Pulmonary artery endothelial cell (primary cell): ENCODE data around the gene COL18A1. TPM values are rescaled to one million over a fixed set of nuclear protein-coding genes. Genes with fewer than 3 reads are reported as not detected.

Experiments
- DNase-seq: peaks from one replicate; pipeline ENCODE4 v3.0.0-alpha.2; 2011; ENCODE audit warnings: low read depth, low spot score
- total RNA-seq: library from RNA; depleted of rRNA; stranded (reverse); fragments of >200 nt; gene quantifications from 2 replicates; pipeline ENCODE4 v1.2.3, GENCODE V29; 2014

COL18A1 gene
- total RNA-seq, 1 donor from 2014 or later, result 164 TPM

DNA sequence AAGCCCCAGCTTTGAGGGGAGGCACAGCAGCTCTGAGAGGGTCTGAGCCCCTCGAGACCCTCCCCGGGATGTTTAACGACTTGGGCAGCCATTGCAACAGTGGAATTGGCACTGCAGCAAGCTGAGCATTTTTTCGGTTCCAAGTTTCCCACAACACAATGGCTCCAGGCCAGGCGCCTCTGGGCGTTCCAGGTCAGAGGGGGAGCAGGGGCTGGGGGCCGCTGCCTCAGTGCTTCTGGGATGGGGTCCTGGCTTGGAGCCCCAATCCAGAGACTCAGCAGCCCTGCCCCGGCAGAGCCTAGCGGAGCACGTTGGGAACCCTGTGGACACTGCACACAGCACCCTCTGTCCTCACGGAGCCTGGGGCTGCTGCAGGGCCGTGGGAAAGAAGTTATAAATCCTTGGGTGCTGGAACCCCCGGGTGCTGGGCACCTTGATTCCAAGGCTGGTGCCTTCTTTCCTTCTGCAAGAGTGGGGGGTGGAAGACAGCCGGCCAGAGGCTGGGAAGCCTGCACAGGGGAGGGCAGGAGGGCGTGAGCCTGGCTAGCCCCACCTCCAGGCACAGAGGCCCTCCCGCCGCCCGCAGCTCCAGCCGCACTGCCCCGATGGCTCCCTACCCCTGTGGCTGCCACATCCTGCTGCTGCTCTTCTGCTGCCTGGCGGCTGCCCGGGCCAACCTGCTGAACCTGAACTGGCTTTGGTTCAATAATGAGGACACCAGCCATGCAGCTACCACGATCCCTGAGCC is 50.1 kb downstream of the COL18A1 start:
- DNase-seq, result no peak

DNA sequence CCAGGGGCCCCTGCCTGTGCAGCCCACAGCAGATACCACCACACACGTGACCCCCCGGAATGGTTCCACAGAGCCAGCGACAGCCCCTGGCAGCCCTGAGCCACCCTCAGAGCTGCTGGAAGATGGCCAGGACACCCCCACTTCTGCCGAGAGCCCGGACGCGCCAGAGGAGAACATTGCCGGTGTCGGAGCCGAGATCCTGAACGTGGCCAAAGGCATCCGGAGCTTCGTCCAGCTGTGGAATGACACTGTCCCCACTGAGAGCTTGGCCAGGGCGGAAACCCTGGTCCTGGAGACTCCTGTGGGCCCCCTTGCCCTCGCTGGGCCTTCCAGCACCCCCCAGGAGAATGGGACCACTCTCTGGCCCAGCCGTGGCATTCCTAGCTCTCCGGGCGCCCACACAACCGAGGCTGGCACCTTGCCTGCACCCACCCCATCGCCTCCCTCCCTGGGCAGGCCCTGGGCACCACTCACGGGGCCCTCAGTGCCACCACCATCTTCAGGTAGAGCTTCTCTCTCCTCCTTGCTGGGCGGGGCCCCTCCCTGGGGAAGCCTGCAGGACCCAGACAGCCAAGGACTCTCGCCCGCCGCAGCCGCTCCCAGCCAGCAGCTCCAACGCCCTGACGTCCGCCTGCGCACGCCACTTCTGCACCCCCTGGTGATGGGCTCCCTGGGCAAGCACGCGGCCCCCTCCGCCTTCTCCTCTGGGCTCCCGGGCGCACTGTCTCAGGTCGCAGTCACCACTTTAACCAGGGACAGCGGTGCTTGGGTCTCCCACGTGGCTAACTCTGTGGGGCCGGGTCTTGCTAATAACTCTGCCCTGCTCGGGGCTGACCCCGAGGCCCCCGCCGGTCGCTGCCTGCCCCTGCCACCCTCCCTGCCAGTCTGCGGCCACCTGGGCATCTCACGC is 51.0 kb downstream of the COL18A1 start:
- no peak for DNase-seq

DNA sequence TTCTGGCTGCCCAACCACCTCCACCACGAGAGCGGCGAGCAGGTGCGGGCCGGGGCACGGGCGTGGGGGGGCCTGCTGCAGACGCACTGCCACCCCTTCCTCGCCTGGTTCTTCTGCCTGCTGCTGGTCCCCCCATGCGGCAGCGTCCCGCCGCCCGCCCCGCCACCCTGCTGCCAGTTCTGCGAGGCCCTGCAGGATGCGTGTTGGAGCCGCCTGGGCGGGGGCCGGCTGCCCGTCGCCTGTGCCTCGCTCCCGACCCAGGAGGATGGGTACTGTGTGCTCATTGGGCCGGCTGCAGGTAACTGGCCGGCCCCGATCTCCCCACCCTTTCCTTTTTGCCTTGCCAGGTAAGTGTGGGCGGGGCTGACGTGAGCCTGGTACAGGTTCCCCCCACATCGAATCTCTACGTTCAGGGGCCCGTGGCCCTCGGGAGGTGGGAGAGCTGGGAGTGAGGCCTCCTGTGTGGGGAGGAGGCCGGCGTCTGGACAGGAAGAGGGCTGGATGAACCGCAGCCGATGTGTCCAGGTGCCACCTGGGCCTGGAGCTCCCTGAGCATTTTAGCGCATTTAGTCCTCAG is 51.7 kb downstream of the COL18A1 start:
- no peak for DNase-seq

DNA sequence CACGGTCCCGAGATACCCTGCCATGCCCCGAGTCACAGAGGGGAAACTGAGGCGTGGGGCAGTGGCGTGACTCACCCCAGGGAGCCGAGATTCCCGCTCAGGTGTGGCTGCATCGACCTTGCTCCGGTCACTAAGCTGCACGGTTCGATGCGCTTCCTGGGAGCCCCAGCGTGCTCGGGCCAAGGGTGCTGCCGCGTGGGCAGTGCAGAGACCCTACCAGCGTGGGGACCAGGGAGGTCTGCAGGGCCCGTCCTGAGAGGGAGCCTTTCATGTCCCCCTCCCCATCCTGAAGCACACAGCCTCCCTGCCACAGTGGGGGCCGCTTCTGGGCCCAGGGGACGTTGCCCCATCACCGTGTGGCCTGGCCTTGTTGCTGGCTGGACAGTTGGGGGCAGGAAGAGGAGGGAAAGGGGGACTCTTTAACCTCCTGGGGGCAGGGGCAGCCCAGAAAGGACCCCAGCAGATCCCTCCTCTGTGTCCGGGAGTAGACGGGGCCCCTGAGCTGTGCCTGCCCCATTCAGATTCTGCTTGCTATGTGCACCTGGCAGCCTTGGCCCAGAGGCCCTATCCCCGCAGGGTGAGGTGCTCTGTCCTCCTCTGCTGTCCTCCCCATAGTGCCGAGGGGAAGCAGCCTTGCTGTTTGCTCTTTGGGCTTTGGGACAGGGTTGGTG is 52.3 kb downstream of the COL18A1 start:
- no peak for DNase-seq

DNA sequence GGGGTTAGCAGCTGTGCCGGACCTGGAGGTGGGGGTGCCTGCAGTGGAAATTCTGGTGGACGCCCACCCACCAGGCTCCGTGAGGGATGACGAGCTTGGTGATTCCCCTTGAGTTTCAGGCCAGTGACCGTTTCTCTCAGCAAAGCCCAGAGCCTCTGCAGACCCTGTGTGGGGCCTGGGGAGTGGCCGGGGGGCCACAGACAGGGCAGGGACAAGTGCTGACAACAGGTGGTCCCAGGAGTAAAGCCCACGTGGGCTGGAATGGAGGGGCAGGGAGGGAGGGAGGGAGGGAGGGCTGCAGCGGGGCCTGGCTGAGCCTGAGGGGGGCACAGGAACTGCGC is 52.8 kb downstream of the COL18A1 start:
- DNase-seq, result no peak

DNA sequence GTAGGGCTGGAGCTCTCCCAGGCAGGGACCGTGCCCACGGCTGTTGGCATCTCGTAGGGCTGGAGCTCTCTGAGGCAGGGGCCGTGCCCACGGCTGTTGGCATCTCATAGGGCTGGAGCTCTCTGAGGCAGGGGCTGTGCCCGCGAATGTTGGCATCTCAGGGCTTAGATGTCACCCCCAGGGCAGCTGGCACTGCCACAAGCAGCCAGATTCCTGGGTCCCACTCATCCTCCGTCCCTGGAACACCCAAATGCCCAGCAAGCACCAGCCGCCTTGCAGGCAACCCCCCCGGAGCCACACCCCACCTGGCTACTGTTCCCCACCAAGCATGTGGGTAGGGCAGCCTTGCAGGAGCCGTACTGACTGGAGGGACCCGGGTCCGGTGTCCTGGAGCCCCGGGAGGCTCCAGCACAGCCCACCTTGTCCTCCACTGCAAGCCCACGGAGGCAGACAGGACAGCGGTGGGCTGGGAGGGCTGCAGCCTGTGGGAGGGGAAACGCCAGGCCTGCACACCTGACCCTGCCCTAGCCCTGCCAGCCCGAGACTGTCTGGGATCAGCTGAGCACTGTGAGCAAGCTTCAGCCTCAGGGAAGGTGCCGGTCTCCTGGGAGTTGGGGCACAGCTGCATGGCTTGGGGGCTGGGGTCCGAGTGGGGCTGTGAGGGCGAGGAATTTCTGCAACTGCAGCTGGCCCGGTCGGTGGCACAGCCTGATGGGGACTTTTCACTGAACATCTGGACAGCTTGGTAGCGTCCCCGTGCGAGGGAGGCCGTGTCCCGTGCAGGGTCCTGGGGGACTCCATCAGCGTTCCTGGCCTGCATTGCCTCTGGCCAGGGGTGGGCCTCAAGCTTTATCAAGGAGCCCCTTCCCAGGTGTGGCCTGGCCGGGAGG is 53.6 kb downstream of the COL18A1 start:
- no peak for DNase-seq

DNA sequence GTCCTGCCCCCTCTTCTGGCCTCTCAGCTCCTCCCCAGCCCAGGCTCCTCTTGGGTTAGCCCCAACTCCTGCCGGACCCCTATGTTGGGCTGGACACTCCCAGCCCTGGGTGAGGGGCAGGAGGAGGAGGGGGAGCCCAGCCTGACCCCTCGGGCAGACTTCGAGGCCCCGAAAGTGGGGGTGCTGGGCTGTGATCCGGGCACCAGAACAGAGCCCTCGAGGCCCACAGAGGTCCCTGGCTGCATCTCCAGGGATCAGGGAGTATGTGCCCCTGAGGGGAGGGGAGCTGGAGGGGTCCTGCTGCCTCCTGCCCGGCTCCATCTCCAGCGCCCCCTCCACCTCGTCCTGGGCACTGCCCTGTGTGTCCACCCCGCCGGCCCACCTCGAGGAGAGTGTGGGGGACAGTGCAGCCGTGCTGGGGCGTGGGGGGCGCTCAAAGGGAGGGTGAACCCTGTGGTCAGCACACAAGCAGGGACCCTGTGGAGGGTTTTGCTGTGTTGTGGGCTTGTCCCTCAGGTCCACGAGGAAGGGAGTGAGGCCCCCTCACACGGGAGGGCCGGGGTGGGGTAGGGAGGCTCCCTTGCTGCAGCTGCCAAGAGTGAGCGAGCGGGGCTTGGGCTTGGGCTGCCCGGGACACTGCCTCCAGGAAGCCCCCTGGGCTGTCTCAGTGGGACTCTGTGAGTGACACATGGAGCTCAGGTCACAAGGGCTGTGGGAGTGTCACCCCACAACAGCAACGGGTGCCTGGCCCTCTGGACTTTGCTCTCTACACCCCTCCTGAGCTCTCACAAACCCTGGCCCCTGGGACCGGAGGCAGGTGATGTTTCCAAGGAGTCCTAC is 54.4 kb downstream of the COL18A1 start:
- no peak for DNase-seq

DNA sequence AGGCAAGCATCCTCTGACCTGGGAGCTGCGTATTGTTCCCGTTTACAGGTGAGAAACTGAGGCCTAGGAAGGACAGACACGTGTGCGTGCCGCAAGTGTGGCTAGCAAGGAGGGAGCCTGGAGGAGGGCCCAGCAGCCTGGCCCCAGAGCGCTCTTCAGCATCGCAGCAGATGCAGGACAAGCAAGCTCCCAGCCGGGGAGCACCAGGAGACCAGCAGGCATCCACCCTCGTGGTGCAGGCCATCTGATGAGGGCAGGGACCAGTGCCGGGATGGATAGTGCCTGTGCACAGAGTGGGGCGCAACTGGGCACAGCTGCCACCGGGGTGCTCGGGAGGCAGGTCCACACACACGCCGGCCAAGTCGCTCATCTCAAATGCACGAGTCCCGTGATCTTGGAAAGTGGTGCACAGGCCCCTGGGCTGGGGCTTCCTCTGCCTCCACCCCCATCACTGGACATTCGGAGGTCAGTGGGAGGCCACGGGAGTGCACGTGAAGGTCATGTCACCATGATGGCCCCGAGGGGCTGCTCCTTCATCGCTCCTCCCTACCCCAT is 55.1 kb downstream of the COL18A1 start:
- no peak for DNase-seq

DNA sequence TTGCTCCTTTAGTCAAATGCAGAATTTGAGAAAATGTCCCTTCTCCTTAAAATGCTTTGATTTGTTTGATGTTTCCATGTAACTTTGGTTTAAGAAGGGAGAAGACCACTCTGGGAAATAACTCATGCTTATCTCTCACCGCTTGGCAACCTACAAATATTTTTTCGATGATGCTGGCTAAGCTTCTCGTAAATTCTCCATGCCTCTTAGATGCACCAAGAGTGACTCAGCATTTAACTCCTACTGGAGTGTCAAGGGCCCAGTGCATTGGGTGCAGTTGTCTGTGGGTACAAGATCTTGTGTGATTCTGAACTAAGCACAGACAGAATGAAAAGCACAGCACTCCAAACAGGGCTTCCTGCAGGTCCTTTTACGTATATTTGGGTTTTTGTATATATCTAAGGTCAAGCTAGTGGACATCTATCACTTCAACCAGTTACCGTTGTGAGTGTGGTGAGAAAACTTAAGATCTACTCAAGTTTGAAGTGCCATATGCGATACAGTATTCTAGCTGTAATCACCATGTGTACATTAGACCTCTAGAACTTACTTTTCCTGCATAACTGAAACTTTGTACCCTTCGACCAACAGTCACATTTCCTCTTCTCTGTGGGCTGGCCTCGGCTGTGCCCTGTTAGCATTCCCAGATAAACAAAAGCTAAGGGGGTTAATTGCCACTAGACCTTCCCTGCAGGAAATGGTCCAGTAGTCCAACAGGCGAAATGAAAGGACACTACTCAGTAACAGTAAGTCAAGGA is 55.8 kb downstream of the COL18A1 start:
- DNase-seq, result no peak

DNA sequence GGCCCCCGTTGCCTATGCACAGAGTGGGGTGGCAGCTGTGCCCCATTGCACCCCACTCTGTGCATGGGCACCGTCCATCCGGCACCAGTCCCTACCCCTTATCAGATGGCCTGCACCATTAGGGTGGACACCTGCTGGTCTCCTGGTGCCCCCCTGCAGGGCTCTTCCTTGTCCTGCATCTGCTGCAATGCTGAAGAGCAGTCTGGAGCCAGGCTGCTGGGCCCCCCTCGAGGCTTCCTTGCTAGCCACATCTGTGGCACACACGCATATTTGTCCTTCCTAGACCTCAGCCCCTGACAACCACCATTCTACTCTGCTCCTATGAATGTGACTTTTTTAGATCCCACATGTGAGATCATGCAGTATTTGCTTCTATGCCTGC is 56.4 kb downstream of the COL18A1 start:
- DNase-seq, result no peak

DNA sequence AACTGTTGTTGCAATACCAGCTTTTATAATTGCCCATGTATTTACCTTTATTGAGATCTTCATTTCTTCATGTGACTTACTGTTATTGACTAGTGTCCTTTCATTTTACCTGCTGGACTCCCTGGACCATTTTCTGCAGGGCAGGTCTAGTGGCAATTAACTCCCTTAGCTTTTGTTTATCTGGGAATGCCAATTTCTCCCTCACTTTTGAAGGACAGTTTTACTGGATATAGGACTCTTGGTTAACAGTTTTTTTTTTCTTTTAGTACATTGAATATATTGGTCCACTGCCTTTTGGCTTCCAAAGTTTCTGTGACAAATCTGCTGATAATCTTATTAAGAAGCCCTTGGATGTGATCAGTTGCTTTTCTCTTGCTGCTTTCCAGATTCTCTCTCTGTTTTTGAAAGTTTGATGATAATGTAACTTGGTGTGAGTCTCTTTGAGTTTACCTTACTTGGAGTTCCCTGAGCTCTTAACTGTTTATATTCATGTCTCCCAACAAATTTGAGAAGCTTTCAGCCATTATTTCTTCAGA is 56.9 kb downstream of the COL18A1 start:
- DNase-seq, result no peak

DNA sequence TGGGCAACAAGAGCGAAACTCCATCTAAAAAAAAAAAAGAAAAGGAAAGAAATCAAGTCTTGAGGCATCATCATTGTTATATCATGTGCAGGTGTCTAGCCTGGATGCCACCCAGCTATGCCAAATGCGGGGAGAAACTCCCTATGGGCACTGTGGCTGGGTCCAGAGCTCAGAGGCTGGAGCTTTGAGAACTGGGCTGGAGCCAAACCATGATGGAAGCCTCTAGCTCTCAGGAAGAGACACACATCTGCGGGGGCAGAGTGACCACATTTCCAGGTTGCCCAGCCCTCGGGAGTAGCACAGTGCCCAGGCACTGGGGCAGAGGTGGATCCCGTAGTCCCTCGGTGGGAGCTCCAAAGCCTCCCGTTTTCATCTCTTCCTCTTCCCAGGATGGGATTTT is 58.9 kb downstream of the COL18A1 start:
- no peak for DNase-seq

DNA sequence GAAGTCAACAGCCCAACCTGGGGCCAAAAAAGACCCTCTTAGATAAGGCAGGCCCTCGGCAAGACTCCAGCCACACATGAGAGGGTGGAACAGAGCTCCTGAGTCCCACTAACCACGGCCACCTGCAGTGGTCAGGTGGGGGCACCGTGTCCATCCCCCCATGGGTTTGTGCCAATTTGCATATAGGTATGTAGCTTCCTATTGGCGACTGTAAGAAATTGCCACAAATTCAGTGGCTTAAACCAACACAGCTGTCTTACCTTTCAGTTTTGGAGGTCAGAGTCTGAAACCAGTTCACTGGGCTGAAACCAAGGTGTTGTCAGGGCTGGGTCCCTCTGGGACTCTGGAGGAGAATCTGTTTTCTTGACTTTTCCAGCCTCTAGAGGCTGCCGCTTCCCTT is 59.3 kb downstream of the COL18A1 start:
- no peak for DNase-seq

DNA sequence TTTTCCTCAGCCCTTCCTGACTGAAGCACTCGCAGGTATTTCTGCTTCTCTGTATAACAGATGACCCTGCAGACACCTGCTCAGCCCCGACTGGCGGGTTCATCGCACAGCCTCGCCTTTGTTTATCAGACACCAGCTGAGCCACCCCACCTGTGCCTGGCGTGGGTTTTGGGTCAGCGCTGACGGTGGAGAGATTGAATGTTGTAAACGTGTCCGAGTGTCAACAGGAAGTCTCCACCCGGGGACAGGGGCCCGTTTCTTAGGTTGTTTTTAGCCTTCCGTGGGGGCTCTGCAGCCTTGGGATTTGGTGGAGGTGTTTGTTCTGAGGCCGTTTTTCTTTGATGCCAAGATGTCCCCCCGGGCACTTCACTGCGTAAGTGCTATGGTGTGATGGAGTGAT is 60.1 kb downstream of the COL18A1 start:
- no peak for DNase-seq

DNA sequence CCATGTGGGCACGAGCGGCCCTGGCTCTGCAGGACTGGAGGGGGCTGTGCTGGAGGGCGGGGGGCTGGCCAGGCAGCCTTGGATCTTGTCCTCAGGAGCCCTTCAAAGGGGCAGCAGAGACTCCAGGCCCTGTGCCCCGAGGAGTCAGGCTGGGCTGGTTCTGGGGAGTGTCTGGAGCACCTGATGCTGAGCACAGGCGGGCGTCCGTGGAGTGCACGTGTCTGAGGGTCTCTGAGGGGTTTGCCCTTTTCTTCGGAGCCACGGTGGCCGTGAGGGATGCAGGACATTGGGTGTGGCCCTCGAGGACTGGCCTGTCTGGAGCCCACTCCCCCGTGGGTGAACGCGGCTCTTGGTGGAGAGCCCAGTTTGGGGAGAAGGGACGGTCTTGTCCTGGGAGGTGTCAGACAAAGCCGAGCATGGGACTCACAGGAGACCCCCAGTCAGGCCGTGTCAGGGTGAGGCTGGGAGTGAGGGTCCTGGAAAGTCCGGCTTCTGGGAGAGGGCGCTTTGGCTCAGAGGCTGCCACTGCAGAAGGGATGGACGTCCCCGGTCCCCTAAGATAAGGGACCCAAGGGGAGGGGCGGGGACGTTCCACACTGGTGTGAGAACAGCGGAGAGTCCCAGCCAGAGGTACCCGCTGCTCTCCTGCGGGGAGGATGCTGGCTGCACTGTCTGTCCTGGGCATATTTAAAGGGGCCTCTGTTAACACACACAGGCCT is 60.8 kb downstream of the COL18A1 start:
- no peak for DNase-seq

DNA sequence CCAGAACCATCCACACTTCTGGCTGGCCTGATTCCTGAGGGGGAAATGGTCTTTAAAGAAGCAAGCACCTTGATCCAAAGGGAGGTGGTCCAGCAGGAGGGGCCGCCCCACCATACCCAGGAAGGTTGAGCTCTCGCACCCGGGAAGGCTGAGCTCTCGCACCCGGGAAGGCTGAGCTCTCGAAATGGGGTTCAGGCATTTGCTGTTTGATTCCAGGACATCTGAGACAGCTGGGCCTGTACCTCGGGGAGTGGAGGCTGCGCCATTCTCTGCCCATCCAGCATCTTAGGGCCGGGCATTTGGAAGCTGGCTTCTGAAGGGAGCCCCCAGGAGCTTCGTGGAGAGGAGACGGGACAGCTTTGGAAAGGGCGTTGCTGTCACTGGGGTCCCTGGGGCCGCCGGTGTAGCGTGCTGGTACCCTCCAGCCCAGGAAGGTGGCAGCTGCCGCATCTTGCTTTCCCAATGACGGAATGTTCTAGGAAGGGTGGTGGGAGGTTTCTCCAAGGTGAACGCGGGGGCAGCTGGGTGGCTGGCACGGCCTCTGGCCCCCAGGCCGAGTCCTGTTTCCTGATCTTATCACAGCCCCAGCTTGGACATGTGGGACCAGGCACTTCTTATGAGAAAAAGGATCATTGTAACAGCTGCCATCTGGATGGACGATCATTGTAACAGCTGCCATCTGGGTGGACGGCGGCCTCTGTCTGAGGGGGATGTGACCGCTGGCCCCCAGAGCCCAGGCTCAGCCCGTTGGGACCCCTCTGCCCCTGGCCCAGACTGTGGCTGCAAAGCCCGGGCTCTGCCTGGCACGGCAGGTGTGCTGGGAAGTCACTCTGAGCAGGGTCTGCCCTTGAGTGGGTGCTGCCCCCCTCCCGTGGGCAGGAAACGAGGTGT is 61.6 kb downstream of the COL18A1 start:
- DNase-seq, result no peak

DNA sequence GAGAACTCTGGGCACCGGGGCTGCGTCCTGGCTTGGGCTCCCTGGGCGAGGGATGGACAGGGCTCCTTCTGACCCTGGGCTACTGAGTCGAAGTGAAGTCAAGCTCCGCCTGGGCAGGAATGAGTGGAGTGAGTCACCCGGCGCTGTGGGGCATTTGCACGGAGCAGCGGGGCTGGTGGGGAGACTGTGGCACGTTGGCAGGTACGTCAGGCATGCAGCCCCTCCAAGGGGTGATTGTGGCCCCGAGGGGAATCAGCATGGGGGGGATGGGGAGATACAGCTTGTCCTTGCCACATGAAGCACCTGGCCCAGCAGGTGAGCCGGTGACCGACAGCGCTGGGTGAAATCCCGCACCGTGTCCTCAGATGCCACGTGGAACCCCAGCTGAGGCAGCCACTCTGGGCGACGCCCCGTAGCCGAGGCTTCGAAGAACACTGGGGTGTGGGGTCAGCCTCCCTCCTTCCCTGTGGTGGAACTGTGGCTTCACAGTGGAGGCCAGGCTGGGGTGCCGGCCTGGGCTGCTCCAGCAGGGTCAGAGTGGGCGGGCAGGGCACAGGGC is 62.3 kb downstream of the COL18A1 start:
- DNase-seq, result no peak
